Stimulated activated CD8-positive, alpha-beta memory T cell treated with anti-CD3 and anti-CD28 coated beads, Interleukin-4, amount 100 ng/mL, for 1 hour (primary cell): ENCODE data around the gene SYT1.

Experiments
- DNase-seq, 2 donors: peaks; one replicate each; pipeline ENCODE4 v3.0.0-alpha.2; 2020; ENCODE audit warnings: low read depth in 2 of 2, low spot score in 1 of 2

Gene SYT1

GRCh38 chr12:79331870-79332269, 467.3 kb downstream of the SYT1 start:
- DNase-seq: no peak

GRCh38 chr12:79333144-79333543, 468.6 kb downstream of the SYT1 start:
- DNase-seq: no peak

GRCh38 chr12:79337662-79338290, 473.2 kb downstream of the SYT1 start:
- no peak for DNase-seq

- no peak for DNase-seq
Observed at GRCh38 chr12:79344855-79345847, 480.6 kb downstream of the SYT1 start.

DNA sequence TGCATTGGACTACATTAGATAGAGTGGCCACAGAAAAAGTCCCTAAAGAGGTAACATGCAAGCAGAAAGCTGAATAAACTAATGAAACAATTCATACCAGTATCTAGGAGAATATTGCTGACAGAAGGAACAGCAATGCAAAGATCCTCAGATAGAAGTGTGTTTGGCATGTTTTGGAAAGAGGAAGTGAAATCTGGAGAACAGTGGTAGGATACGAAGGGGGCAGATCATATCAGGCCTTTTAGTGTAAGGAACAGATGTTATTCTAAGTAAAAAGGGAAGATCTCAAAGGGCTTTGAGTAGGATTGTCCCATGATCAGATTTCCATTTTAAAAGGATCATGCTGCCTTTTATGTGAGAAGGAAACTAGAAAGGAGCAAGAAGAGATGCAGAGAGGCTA, 483.3 kb downstream of the SYT1 start:
- DNase-seq: no peak

GRCh38 chr12:79351251-79351650, 486.7 kb downstream of the SYT1 start:
- no peak for DNase-seq

DNA sequence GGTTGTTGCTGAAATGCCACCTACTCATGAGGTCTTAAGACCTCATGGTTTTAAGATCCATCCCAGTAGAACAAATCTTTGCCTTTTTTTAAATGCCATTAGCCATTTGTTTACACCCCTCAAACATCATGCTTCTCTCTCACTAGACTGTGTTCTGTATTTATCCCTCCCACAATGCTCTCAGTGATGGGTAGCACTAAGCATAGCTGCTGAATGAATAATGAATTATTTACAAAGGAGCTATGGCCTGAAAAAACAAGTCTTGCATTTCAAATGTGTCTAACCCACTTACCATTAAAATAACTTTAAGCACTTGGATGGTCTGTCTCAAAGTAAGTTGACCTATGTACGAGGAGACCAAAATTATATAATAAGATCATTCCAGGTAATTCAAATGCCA, 491.6 kb downstream of the SYT1 start:
- DNase-seq: no peak

DNA sequence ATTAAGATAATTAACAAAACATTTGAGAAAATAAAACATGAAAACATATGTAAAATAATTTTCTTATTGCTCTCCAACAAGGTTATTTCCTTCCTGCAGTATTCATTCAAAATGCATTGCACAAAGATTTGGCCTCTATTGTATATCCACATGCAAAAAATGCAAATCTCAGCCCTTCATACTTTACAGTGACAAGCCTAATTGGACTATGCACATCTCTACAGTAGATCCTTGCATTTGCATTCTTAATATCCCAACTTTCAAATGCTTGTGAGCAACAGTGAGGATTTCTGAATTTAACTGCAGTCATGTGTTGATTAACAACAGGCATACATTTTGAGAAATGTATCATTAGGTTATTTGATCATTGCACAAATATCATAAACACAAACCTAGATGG, 492.5 kb downstream of the SYT1 start:
- DNase-seq: no peak

DNA sequence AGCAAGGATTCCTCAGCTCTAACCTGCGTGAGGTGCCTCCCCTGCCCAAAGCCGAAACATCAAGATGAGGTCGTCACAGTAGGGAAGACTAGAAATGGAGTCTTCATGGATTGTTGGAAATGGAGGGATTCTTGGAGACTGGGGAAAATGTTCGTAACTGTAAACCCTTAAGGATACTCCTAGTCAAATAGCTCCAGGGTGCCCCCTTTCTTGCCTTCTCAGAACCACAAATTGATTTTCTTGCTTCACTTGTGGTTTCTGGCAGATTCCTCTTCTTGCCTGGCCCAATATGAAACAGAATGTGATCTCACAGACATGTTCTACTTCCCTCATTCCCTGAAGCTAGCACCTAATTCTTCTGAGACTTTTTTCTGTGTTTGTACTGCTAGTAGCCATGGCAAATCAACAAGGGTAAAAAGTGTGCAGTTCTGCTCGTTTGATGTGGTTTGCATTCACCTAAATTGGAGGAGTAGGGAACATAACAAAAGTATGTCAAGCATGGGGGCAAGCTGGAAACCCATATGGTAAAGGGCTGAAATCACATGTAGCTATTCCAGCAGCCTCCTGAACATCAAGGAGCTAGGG, 494.2 kb downstream of the SYT1 start:
- DNase-seq: no peak

DNA sequence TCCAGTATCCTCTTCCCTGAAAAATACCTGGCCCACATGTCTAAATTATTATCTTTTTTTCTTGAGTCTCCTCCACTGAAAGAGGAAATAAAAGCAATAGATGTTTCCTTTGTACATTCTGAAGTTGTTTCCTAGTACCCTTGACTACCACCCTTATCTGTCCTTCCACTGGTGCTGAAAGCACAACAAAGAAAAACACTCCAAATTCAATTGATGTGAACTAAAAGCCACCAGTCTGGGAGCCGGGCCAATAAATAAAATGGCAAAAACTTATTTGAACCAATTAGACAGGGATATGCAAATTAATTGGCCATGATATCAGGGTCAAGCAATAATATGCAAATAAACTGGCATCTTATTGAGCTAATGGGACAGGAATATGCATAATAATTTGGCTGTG, 495.7 kb downstream of the SYT1 start:
- DNase-seq: no peak

- DNase-seq: no peak
Observed at GRCh38 chr12:79360936-79361335, 496.4 kb downstream of the SYT1 start.

GRCh38 chr12:79364197-79364596, 499.6 kb downstream of the SYT1 start:
- no peak for DNase-seq

- DNase-seq: no peak
Observed at GRCh38 chr12:79366374-79366773, 501.8 kb downstream of the SYT1 start.

DNA sequence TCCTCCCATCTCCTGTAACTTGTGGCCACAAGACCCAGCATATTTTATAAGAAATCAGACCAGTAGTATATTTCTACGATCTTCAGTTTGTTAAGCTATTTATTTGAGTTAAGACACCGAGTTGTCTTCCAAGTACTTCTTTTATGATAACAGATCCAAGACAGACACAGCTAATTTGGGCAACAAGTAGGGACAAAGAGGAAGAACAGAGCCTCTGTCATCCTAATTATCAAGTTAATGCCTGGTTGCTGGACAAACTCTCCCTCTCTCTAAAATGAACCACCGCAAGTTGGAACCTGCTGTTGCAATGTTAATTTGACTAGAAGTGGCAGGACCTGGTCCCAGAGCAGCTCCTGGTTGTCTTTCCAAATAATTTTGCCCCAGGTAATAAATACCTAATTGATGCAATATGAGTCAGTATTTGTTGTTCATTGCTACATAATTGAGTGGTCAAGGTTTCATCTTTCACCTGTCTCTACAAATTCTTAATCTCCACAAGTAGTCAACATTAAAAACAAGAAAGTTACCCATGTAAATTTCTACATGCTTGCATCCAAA, 502.5 kb downstream of the SYT1 start:
- no peak for DNase-seq

DNA sequence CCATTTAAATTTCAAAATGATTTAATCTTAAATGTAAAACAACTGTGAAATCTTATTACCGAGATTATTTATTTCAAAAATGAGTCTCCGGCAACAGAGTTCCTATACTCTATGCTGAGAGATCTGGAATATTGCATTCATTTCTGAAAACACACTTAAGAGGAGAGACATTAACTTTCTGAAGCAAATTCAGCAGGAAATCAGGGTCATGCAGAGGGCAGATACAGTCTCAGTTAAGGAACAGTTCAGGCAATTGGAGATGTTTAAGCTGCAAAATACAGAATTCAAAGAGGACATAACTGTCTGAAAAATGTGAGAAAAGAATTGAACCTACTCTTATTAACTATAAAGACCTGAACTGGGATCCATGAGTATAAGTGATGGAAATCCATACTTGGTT, 505.4 kb downstream of the SYT1 start:
- no peak for DNase-seq

DNA sequence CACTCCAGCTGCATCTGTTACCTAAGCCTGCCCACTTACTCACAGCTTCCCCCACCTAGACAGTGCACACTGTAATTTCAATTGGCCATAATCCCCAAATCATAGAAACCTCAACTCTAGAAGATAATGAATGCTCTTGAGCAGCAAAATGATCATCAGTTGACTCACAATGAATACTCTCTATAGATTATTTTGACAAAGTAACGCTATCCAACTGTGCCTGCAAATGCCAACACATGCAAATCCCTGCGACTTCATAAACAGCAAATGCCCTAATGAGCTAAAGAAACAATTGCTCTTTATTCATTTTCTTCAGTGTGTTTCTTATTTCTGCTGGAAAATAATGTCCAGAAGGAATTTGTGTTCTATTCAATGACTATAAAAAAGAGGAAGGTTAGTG, 506.7 kb downstream of the SYT1 start:
- no peak for DNase-seq

- DNase-seq: no peak
Observed at GRCh38 chr12:79373896-79374499, 509.4 kb downstream of the SYT1 start.

- DNase-seq: no peak
Observed at GRCh38 chr12:79374545-79374944, 510.0 kb downstream of the SYT1 start.

DNA sequence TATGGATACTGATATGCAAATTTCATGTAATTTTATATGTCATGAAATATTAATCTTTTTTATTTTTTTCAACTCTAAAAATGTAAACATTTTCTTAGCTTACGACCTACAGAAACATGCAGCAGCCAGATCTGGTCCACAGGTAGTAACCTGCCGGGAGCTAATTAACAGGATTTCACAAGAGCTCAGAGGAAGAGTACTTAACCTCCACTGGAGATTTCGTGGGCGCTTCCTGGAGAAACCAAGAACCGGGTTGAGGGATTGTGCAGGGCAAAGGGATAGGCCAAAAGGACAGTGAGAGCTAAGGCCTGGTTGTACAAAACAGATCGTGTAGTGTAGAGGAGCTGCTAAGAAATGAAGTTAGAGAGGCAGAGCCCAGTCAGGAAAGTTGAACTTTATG, 510.5 kb downstream of the SYT1 start:
- DNase-seq: no peak

- no peak for DNase-seq
Observed at GRCh38 chr12:79378496-79378895, 513.9 kb downstream of the SYT1 start.

DNA sequence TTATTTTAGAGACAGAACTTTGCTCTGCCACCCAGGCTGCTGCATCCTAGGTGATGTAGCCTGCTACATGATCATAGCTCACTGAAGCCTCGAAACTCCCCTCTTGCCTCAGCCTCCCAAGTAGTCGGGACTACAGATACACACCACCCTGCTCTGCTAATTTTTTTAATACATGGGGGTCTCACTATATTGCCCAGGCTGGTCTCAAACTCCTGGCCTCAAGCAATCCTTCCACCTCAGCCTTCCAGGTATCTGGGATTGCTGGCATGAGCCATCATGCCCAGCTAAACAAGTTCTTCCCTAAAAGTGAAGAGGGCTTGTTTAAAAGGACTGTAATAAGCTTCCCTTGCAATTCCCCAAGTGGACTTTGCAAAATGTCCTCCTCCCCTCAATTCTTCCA, 515.8 kb downstream of the SYT1 start:
- DNase-seq: no peak
